GM21423 (cell line): Measurements from ENCODE around the gene SF3A2.

Experiments used
- ATAC-seq: cut with Tn5 transposase; IDR thresholded peaks from one replicate; pipeline ENCODE4 v1.9.1; 2021; ENCODE audit warnings: mild to moderate bottlenecking, moderate library complexity; ENCODE audit not compliant: unreplicated experiment

Gene SF3A2

DNA sequence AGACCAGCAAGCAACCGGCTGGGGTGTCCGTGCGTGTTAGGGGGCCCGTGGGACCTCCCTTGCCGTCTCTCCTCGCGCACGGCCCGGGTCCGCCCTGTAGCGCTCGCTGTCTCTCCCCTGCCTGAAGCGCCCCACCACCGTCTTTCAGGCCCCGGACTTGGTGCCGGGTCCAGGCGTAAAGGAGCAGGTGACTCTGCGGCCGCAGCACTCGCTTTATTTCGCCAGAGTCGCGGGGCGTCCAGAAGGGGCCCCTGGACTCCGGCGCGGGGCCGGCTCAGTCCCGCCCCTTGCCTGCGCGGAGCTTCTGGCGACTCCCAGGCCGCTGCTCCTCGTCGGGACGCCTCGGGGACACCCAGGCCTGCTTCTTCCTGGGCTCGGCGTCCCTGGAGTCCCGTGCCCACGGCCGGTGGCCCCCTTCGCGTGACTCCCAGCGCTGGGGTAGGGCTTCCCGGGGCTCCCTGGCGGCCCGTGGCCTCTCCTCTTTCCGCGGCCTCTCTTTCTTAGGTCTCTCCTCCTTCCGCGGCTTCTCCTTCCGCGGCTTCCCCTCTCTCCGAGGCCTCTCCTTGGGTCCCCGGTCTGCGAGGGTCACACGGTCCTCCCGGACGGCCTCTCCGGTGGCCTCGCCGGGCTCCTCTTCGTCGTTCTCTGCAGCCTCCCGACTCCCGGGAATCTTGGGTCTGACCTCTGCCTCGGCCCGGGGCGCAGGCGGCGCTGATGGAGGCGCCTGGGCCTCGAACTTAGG lies 15.6 kb downstream of the SF3A2 start:
- no peak for ATAC-seq

- ATAC-seq = no peak
Measured at GRCh38 chr19:2252797-2253105, 16.1 kb downstream of the SF3A2 start.

- ATAC-seq = no peak
Measured at GRCh38 chr19:2253106-2254063, 16.8 kb downstream of the SF3A2 start.

DNA sequence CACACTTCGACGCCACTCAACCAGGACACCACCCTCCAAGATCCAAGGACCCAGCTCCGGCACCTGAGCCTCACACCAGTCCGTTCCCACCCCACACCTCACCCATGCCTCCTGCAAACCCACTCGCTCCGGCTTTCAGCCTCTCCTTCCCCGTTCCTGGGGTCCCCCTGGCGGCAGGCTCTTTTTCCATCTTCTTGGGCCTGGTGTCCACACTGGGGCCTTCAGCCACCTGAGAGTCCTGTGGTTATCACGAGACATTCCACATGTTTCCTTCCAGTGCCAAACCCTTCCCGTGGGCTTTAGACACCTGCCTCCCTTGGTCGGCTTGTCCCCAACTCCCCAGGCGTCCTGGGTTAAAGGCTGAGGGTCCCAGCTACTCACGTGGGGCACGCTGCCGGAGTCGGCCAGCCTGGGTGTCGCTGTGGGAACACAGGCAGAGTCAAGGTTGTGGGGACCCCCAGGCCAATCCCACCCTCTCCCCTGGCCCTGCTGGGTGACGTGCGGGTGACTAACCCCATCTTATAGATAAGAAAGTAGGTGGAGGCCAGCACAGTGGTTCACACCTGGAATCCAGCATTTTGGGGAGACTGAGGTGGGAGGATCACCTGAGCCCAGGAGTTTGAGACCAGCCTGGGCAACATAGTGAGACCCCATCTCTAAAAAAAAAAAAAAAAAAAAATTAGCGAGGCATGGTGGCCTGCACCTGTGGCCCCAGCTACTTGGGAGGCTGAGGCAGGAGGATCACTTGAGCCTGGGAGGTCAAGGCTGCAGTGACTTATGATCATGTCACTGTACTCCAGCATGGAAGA lies 17.6 kb downstream of the SF3A2 start:
- no peak for ATAC-seq

DNA sequence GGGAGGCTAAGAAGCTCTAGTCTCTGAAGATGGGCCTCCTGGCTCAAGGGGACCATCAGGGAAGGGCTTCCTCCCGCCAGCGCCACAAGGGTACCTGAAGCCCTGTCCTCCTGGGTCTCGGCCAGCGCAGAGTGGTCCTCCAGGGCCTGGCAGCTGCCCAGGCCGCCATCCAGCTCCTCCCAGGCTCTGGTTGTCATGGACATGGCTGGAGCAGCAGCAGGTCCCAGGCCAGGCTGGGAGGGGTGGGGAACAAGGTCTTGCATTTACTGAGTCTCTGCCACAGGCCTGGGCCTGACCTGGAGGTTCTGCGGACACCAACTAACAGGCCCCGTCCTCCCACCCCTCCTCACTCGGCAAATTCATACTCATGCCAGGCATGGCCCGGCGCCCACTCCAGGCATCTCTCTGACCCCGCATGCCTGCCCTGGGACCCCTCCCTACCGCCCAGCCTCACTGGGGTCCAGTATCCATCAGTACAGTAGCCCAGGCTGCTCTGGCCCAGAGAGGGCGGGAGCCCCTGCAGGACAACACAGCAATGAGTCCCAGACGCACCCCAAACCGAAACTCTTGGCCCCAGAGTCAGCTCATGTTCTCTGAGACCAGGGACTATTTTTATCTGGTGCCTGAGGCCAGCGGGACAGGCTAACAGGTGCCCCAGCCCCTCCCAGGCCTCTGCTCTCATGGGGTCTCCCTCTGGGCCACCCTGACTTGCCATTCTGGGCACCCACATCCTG lies 18.7 kb downstream of the SF3A2 start:
- no peak for ATAC-seq

- ATAC-seq = no peak
Measured at GRCh38 chr19:2255982-2256685, 19.5 kb downstream of the SF3A2 start, which contains the start of gene JSRP1. TSS of gene JSRP1 (minus strand) at chr19:2256417. CDS start at chr19:2255314, 1,103 bp downstream.

GRCh38 chr19:2259336-2259735 lies 22.7 kb downstream of the SF3A2 start:
- ATAC-seq = no peak

- no peak for ATAC-seq
Measured at GRCh38 chr19:2260341-2260805, 23.7 kb downstream of the SF3A2 start.

GRCh38 chr19:2261438-2262172 lies 25.0 kb downstream of the SF3A2 start:
- no peak for ATAC-seq

DNA sequence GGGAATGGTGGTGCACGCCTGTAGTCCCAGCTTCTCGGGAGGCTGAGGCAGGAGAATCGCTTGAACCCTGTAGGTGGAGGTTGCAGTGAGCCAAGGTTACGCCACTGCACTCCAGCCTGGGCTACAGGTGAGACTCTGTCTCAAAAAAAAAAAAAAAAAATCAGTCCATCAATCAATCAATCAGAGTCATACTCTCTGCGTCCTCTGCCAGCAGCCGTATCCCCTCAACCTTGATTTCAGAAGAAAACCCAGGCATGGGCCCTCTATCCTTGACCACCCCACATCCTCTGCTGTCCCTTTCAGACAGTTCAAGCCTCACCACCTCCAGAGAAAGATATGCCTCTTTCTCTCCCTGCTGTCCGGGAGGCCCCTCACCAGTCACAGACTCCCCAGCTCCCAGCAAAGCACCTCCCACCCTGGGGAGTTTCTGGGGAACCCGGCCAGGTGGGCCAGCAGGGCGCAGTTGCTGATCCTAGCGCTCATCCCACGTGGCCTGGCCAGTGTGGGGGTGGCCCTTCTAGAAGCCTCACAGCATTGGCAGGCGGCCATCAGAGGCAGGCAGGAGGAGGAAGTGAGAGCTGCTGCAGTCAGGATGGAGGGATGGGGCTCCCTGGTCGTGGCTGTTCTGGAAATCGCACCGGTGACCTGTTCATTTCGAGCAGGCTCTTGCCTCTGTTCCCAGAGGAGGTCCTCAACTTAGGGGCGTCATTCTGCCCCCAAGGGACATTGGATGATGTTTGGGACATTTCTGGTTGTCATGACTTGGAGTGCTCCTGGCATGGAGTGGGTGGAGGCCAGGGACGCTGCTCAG lies 29.8 kb downstream of the SF3A2 start:
- peak; percentile 26 for ATAC-seq

DNA sequence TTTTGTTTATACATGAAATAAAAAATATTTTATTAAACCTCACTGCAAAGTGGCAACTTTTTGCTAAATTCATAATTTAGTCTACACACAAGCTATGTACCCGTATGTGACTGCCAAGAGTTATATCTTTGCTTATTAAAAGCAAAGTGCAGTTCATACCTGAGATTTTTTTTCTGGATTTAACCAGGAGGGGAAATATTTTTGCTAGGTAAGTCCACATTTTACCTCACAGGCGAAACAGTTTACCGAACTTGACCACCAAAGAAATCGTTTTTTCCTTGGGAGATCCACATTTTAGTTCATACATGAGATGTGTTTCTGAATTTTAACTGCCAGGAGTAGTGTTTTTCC lies 31.8 kb downstream of the SF3A2 start:
- ATAC-seq = no peak

DNA sequence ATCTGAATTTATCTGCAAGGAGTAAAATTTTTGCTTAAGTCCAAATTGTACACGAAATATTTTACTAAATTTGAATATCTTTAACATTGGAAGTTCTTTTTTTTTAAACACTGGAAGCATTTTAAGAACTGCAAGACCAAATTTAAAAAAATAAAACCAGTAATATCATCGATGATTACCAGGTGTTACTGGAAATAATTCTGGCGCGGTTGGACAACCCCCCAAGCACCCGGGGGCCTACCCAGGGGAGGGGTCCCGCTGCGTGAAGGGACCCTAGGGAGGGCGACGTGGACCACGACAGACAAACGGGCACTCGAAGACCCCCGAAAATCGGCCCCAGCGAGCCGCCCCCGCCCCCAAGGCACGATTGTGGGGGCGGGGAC lies 32.2 kb downstream of the SF3A2 start:
- ATAC-seq = no peak

- ATAC-seq = peak; percentile 59
Measured at GRCh38 chr19:2269244-2270156, 32.9 kb downstream of the SF3A2 start.

DNA sequence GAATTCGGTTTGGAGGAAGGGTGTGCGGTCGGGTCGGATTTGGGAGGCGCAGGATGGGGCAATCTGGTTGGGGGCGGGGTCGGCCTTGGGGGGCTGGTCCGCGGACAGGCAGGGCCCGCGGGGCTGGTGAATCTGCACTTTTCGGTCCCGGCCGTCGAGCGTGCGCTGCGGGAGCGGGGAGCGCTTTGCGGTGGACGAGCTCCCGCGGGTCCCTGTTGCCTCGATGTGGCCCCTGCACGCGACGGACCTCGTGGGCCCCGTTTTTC lies 33.5 kb downstream of the SF3A2 start:
- ATAC-seq = no peak

- no peak for ATAC-seq
Measured at GRCh38 chr19:2270423-2271233, 34.0 kb downstream of the SF3A2 start.

DNA sequence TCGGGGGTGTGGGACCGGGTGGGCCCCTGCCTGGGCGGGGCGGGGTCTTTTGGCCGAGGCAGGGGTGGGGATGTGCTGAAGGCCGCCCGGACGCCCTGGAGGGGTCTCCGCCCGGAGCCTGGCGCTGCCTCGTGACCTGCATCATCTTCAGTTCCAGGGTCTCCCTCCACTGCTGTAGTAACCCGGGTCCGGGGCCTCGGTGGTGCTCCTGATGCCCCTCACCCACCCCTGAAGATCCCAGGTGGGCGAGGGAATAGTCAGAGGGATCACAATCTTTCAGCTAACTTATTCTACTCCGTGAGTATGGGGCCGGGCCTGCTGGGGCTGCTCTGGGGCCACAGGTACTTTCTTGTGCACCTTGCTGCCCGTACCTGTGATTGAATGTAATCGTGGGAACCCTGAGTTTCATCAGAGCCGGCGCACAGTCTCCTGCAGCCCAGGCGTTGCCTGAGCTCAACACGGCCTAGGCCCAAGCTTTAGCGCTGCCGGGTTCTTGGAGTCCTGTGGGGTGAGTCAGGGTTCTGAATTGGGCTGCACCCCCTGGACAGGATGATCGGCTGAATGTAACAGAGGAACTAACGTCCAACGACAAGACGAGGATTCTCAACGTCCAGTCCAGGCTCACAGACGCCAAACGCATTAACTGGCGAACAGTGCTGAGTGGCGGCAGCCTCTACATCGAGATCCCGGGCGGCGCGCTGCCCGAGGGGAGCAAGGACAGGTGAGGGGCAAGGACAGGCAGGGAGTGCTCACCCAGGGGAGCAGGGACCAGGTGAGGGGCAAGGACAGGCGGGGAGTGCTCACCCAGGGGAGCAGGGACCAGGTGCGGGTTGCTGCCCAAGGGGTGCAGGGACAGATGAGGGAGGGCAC lies 34.8 kb downstream of the SF3A2 start:
- no peak for ATAC-seq
